Kidney glomerular epithelial cell (primary cell): ENCODE data around the gene PPBP.
"Not testable (repeated sequence)": the region's sequence is repeated elsewhere in the genome, so short reads cannot be mapped to it uniquely, and the experiment has no call there.

Experiments
- DNase-seq: peaks from one replicate; lab custom pipeline; 2025; lab: John Stamatoyannopoulos, UW

Gene PPBP

DNA sequence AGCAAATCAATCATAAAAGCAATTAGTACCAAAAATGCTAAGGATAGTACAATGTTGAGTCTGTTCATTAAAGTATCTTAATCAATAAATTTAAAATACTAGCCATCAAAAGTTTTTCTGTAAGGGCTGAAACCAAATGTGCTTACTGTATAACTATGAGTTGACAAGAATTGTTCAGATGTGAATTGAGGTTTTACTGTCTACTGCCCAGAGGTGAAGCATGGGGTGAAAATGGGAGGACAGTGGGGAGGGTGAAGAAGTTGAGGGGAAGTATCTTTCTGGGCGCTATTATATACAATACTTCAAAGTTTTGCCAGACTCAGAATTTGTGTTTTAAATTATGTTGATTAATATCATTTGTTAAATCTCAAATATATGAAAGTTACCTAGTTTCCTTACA, 4.1 kb upstream of the PPBP start:
- no peak for DNase-seq

DNA sequence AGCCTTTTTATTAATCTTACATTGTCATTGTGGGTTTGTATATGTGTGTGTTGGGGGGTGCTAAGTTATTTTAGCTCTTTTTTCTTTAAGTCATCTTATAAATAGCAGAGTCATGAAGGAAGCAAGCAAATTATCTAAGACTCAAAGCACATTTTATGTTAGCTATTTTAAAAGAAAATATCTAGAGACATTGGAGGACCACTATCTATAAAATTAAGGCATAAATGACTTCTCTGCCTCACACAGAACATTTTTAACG, 3.7 kb upstream of the PPBP start:
- DNase-seq, result no peak

GRCh38 chr4:73990988-73991741, 3.2 kb upstream of the PPBP start:
- DNase-seq, result no peak

DNA sequence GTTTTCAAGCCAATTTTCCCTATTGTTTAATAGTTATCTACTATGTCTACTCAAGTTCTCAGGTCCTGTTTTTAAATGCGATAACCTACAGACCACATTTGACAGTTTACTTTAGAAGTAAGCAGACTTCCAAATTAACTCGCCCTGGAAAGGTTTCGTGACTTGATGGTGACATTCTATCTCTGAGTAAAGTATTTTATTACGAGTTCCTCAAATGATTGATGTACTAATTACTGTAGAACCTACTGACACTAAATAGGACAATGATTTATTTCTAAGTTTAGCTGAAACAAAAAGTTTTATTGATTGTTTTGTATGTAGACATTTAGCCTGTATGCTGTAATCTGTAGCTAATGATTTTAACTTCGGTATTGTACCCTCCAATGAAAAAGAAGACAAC, 1.9 kb upstream of the PPBP start:
- no peak for DNase-seq

DNA sequence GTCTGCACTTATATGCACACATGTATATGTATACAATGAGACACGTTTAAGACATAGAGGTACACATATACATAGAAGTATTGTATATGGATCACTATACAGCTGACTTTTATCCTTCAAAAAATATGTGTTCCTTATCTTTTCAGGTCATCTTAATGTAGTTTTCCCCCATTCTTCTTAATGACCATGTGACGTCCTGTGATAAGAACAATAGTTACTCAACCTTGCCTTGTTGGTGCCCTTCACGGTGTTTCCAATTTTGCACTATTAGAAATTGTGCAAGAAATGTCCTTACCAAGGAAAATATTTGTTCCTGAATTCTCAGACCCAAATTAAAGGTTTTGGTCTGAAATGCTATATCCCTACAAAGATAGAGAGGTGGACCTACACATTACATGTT, 1.0 kb upstream of the PPBP start:
- no peak for DNase-seq

GRCh38 chr4:73985528-73985852, 2.5 kb downstream of the PPBP start:
- no peak for DNase-seq

- DNase-seq, result no peak
These were observed 3.1 kb downstream of the PPBP start for GRCh38 chr4:73984736-73985527.

- DNase-seq, result not testable (repeated sequence)
These were observed 6.8 kb downstream of the PPBP start for GRCh38 chr4:73981175-73981574.

DNA sequence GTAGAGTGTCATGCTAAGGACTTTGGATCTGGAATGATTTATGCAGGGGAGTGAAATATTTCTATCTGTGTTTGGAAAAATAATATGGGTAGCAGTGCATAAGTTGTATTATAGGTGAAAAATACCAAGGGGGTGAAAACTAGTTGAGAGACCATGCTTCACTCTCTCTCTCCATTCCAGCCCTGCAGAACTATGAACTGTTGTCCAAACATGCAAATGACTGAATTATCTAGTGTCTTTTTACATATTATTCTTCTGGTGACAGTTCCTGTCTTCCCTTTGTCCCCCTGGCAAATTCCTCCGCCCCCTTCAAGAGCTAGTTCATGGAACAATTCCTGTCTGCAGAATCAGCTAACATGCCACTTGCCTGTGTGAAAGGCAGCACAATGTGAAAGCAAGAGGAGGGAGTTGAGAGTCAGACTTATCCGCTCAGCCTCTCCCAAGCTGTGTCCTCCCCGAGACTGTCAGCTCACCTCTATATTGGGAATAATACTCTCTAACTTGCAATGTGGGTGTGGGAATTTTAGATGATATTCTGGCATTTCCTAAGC, 8.5 kb downstream of the PPBP start:
- no peak for DNase-seq

- peak; percentile 34 for DNase-seq
These were observed 9.1 kb downstream of the PPBP start for GRCh38 chr4:73978886-73979285.

GRCh38 chr4:73976716-73977115, 11.3 kb downstream of the PPBP start:
- no peak for DNase-seq

DNA sequence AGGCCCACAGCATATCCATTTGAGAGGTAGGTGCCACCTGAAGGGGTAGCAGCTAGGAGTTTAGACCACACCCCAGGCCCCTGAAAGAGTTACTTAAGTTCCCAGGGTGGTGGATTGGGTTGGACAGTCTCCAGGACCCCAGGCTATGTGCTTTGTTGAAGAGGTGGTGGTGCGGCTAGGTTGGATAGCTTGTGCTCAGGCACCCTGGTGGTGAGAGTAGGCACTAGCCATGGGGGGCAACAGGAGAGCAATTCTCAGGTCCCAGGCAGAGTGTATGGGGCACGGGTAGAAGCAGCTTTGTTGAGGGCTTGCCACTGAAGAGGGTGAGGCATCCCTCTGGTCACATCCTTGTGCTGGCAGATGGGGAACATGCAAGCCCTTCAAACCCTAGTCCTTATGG, 11.8 kb downstream of the PPBP start:
- no peak for DNase-seq

DNA sequence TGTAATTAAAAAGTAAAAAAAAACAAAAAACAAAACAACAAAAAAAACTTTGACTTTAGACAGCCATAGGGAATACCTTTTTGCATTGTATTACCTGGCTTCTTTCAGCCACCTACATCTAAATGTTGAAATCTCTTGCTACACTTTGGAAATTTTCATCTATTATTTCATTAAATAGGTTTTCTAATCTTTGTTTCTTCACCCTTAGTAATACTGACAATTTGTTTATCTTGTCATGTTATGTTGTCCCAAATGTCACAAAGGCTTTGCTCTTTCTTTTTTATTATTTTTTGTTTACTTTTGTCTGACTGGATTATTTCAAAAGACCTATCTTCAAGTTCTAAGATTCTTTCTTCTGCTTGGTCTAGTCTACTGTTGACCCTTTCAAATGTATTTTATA, 13.6 kb downstream of the PPBP start:
- DNase-seq, result no peak

GRCh38 chr4:73970945-73971344, 17.0 kb downstream of the PPBP start:
- DNase-seq, result no peak

DNA sequence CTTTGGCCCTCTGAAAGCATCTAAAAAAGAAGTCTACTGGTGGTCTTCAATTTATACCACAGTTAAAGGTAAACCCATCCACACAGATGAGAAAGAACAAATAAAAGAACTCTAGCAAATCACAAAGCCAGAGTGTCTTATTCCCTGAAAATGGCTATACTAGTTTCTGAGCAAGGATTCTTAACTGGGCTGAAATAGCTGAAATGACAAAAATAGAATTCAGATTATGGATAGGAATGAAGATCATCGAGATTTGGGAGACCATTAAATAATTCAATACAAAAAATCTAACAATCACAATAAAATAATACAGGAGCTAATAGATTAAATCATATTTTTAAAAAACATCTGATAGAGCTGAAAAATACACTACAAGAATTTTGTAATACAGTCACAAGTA, 18.0 kb downstream of the PPBP start:
- no peak for DNase-seq

DNA sequence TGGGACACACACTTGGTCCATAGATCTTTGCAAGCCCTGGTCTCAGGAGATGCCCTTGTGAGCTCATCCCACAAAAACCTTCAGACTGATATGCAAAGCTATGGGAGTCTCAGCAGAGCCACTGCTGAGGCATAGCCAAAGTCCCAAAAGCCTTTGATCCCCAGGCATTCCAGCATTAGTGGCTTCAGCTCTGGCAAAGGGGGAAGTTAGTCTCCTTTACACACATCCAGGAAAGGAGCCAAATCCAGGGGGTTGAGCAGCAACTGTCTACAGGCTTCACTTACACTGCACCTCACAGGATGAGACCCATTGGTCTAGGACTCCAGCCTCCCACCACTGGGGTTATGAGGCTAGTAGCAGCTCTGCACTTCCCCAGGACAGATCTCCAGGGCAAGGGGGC, 20.1 kb downstream of the PPBP start:
- no peak for DNase-seq

- DNase-seq, result no peak
These were observed 23.0 kb downstream of the PPBP start for GRCh38 chr4:73964862-73965611.

DNA sequence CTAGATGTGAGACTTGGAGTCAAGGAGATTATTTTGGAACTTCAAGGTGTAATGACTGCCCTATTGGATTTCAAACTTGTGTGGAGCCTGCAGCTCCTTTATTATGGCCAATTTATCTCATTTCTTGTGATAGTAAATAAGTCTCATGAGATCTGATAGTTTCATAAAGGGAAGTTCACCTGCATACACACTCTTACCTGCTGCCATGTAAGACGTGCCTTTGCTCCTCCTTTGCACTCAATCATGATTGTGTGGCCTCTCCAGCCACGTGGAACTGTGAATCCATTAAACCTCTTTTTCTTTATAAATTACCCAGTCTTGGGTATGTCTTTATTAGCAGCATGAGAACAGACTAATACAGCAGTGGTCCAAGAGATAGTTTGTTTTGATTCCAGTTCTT, 25.3 kb downstream of the PPBP start:
- DNase-seq, result no peak

DNA sequence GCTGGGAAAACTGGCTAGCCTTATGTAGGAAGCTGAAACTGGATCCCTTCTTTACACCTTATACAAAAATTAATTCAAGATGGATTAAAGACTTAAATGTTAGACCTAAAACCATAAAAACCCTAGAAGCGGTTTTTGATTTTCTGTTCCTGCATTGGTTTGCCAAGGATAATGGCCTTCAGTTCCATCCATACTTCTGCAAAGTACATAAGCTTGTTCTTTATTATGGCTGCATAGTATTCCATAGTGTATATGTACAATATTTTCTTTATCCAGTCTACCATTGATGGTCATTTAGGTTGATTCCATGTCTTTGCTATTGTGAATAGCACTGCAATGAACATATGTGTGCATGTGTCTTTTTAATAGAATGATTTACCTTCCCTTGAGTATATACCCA, 28.9 kb downstream of the PPBP start:
- DNase-seq, result not testable (repeated sequence)

DNA sequence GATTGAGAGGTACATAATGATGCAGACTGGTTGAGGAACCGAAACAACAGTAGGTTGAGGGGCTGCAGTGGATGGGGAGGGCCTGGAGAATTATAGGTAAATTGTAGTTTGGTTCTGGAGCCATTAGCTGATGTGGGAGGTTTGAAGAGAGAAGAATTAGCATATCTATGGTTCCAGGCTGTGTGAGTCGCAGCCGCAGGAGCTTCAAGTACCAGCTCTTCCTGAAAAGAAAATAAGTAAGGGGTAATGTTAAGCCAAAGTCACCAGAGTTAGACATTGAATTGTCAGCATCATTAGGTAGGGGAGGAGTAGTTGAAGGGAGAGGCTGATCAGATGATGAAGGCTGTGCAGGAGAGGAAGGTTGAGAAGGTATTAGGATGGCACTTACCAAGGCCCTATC, 35.6 kb downstream of the PPBP start:
- no peak for DNase-seq

- not testable (repeated sequence) for DNase-seq
These were observed 37.5 kb downstream of the PPBP start for GRCh38 chr4:73950376-73950920.

DNA sequence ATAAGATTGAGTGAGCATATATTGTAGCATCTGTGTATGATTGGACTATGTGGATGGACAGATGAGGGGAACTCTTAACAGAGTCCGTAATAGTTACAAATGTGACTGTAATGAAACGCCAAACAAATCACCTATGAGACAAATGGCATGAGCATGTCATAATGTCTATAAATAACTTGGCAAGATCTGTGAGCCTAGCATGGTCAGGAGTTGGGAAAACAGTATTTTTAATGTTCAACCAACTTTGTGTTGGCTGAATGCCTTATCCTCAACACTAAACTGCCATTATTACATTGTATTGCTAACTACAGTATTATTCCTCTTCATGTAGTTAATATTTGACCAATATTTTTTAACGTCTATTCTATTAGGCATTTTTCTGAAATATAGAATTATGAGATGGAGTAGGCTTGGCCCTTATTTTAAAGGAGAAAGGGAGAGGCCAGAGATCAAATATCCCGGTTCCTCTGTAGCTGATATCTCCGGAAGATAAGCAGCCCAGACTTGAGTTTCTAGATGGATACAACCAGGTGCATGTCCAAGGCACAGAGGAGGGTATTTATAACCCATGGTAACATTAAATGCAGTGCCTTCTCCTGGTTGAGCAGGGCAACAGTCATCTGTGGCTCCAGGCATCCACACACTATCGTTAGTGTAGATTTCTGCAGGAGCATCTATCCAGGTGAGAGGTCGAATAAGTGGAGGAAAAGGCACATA, 38.8 kb downstream of the PPBP start:
- peak; percentile 50 for DNase-seq
